ENCODE data around the gene MXI1.

GRCh38 chr10:110215286-110216170 is 8.1 kb downstream of the MXI1 start:
- TF ChIP-seq POLR2AphosphoS5 (IDR thresholded peaks at IDR 0.05; ENCODE audit: borderline replicate concordance, low read depth, low read length) = no peak
- TF ChIP-seq EZH2 (IDR thresholded peaks at IDR 0.05) = no peak
- TF ChIP-seq FOXP2 (optimal IDR thresholded peaks at IDR 0.05; ENCODE audit: control extremely low read depth, extremely low read length, insufficient read depth) = no peak

Measured in SK-N-MC (cell line).